Left renal pelvis (tissue), 4 donors: ENCODE results near the gene UBN2. TPM values are rescaled to one million over a fixed set of nuclear protein-coding genes. Genes with fewer than 3 reads are reported as not detected.
"Not testable (repeated sequence)": the region's sequence is repeated elsewhere in the genome, so short reads cannot be mapped to it uniquely, and the experiment has no call there.

Experiments
- DNase-seq, 4 donors: peaks; one replicate each; pipeline ENCODE4 v3.0.0-alpha.2; 2013; ENCODE audit warnings: low read depth in 4 of 4, low spot score in 3 of 4
- polyA plus RNA-seq, 4 donors: library from polyadenylated mRNA; unstranded; fragments of 120-200 nt; gene quantifications; one replicate each; pipeline ENCODE4 v1.2.1, GENCODE V29; 2013; ENCODE audit not compliant: insufficient read length in 4 of 4

UBN2 gene
- polyA plus RNA-seq, 4 donors: 11.6 to 22.9 (median 14.2) TPM

DNA sequence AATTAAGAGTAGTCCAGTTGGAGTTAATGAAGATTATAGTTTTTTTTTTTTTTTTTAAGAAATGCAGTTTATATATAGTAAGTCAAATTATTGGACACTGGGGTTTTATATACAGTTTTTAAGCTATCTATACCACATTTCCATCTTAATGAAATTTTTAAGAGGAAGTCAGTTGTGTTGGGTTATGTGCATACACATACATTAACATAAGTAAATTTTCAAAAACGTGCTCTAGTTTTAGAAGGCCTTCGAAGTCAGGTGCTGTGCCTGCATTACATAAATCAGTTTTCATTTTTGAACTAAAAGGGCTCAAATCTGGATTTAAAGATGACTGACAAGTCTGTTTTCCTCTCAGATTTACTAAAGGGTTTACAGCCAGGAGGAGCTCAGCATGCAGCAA is 62.5 kb downstream of the UBN2 start:
- DNase-seq: no peak

- DNase-seq: no peak
These were observed 63.2 kb downstream of the UBN2 start for GRCh38 chr7:139294241-139294640.

- no peak for DNase-seq
These were observed 64.0 kb downstream of the UBN2 start for GRCh38 chr7:139294951-139295575.

GRCh38 chr7:139297795-139298194 is 66.8 kb downstream of the UBN2 start:
- DNase-seq: no peak

DNA sequence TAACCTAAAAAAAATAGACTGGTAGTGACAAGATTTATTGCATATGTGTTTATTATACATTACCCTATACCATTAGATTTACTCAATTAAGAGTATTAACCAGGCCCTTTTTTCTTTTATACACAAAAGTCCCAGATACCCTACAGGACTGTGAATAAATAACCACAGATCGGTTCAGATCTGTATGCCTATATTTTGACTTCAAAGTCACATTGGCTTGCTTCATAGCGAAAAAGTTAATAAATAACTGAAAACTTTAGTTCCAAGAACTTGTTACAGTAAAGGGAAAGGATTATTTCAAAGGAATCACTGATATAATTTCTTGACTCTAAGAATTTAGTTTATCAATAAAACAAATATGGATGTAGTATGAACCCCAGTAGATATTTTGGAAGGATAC is 68.3 kb downstream of the UBN2 start:
- DNase-seq: no peak

DNA sequence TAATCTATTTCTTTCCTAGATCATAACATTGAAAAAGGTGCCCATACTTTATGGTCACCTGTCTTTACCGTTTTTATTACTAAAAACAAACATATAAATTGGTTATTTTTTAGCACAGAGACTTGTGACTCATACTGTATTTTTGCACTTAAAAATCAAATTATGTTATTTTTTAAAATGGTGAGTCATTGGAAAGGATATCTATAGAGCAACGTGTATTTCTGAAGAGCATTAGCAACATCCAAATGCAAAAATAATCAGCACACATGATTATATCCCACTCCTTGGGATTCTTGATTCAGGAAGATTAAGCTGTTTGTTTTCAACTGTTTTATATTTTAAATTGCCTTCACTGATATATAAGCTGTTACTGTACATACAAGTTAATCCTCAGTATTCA is 69.4 kb downstream of the UBN2 start:
- DNase-seq: no peak

GRCh38 chr7:139304517-139304916 is 73.5 kb downstream of the UBN2 start:
- no peak for DNase-seq

DNA sequence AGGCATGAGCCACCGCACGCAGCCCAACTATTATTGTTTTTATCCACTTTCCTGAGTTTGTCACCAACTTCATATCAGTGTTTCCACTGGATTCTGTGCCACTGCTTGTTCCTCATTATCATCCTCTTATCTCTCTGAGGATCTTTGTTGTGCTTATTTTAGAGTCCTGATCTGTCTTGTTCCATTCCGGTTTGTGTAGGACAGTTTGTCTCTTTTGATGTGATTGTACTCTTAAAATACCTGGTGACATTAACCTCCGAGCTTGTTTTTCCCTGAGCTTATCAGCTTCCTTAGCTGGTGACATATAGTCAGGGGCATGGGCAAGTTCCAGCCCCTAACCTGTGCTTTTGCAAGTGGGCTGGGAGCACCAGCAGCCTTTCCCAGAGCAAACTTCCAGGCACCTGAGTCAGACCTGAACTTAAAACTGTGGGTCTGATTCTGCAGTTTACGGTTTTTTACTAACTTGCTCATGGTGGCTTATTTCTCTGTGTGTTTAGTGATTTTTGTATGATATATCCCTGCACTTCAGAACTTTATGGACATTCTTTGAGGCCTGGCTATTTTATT is 87.0 kb downstream of the UBN2 start:
- no peak for DNase-seq

- no peak for DNase-seq
These were observed 90.2 kb downstream of the UBN2 start for GRCh38 chr7:139321071-139321745.

DNA sequence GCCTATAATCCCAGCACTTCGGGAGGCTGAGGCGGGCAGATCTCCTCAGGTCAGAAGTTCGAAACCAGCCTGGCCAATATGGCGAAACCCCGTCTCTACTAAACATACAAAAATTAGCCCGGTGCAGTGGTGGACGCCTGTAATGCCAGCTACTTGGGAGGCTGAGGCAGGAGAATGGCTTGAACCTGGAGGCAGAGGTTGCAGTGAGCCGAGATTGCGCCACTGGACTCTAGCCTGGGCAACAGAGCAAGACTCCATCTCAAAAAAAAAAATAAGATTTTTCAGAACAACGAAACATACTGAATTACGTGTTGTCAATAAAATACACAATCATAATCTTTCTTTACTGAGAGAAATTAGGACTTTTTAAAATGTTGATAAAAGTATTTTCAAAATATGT is 93.7 kb downstream of the UBN2 start:
- DNase-seq: not testable (repeated sequence)

- no peak for DNase-seq
These were observed 97.3 kb downstream of the UBN2 start for GRCh38 chr7:139328375-139328774.

- DNase-seq: no peak
These were observed 98.1 kb downstream of the UBN2 start for GRCh38 chr7:139329119-139329518.

- no peak for DNase-seq
These were observed 99.4 kb downstream of the UBN2 start for GRCh38 chr7:139330333-139331030.

DNA sequence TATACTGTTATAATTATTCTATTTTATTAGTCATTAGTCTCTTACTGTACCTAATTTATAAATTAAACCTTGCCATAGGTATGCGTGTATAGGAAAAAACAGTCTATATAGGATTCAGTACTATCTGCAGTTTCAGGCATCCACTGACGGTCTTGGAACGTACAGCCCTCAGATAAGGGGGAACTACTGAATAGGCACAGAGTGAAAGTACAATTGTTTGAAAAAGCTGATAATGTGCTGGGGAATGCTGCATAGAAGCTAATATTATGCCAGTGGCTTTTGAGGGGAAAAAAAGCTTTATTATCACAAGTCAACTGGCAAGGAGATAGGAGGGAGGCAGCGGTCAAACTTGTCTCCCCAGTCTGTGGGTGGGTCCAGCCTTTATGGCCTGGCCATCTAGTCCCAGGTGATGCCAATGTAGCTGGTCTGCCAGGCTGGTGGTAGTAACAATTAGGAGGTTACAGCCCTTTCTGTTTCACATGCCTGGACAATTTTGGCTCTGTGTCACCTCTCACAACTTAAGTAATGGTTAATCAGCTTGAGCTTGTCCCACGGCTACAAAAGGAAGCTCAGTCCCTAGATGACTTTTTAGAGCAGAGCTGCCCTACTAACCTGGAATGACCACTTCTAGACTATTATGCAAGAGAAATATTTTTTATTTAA is 101.8 kb downstream of the UBN2 start:
- DNase-seq: no peak

- DNase-seq: not testable (repeated sequence)
These were observed 102.4 kb downstream of the UBN2 start for GRCh38 chr7:139333443-139333842.

DNA sequence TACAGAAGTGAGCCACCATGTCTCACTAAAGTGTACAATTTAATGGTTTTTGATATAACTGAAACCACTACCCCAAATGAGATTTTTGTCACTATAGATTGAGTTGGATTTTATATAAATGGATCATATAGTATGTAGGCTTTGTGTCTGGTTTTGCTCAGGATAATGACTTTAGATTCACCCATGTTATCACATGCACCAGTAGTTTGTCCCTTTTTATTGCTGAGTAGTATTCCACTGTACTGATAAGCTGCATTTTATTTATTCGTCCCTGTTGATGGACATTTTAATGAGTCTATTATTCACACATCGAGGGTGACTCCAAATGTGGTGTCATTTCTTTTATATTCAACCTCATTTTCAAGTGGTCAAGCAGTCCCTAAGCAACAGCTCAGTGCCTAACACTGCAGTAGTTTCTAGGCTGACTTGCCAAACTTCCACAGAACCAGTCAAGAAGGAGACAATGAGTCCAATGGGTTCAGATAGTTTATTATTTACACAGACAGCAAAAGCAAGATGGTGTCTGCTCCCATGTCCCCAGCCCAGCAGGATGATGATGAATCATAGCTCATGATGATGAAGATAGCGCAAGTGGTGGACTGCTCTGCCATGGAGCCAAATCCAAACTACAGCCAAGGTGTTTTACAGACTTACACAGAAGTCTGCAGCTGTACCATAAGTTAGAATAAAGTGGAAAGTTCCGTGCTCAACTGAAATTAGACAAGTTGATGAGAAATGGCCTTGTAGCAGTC is 103.5 kb downstream of the UBN2 start:
- no peak for DNase-seq

DNA sequence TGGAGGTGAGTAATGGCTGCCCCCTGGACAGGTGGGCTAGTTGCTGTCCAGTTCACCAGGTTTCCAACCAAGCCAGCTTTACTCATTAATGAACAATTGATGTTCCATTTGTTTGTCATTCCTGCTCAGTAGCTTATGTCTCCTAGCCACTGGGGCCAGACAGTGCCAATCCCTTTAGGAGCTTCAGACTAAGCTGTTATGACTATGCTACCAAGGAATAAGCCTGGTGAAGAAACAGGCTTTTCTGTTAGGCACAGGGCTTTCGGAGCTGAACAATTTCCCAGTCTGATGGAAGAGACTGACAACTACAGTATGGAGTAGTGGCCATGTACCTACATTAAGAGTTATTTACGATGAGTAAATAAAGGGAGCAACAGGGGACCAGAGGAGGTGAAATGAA is 108.0 kb downstream of the UBN2 start:
- no peak for DNase-seq

- DNase-seq: no peak
These were observed 108.6 kb downstream of the UBN2 start for GRCh38 chr7:139339698-139340036.

GRCh38 chr7:139340037-139340807 is 109.2 kb downstream of the UBN2 start:
- DNase-seq: peak; percentile 100

- no peak for DNase-seq
These were observed 109.7 kb downstream of the UBN2 start for GRCh38 chr7:139340808-139341057.
